ENCODE data around the gene RAPGEF6.

Gene RAPGEF6

GRCh38 chr5:131457193-131457592 lies 177.8 kb downstream of the RAPGEF6 start:
- DNase-seq (ENCODE audit: low spot score) = no peak
- H3K27ac ChIP-seq = no peak overlapping the region
- POLR2A ChIA-PET (ENCODE audit: low non-redundant PET) = interaction anchor here (0.6 kb wide), 1 partner anchor 133 kb away, joined by 8 read pairs; no protein-coding TSS in a partner anchor
- CTCF ChIA-PET = interaction anchor here (0.6 kb wide), 1 partner anchor 90 kb away, joined by 4 read pairs; no protein-coding TSS in a partner anchor
- no peak for TF ChIP-seq CTCF (conservative IDR thresholded peaks at IDR 0.05; ENCODE audit: low read depth)

GRCh38 chr5:131450941-131451340 lies 184.1 kb downstream of the RAPGEF6 start:
- CTCF ChIA-PET = no interaction called here
- DNase-seq (ENCODE audit: low spot score) = no peak
- TF ChIP-seq CTCF (conservative IDR thresholded peaks at IDR 0.05; ENCODE audit: low read depth) = no peak
- POLR2A ChIA-PET (ENCODE audit: low non-redundant PET) = no interaction called here
- H3K27ac ChIP-seq = no peak overlapping the region

GRCh38 chr5:131441184-131441583 lies 193.8 kb downstream of the RAPGEF6 start:
- no peak overlapping the region for H3K27ac ChIP-seq
- no peak for DNase-seq (ENCODE audit: low spot score)
- CTCF ChIA-PET = no interaction called here
- POLR2A ChIA-PET (ENCODE audit: low non-redundant PET) = no interaction called here
- TF ChIP-seq CTCF (conservative IDR thresholded peaks at IDR 0.05; ENCODE audit: low read depth) = no peak

- ChIA-PET CTCF (interaction anchor here (0.6 kb wide), 3 partner anchors 727 to 1665 kb away, joined by 3 to 8 read pairs (median 4); no protein-coding TSS in a partner anchor), POLR2A (ENCODE audit: low non-redundant PET) (no interaction called here)
- TF ChIP-seq CTCF (conservative IDR thresholded peaks at IDR 0.05; ENCODE audit: low read depth) = no peak
- H3K27ac ChIP-seq = no peak overlapping the region
- no peak for DNase-seq (ENCODE audit: low spot score)
Measured at GRCh38 chr5:131436081-131436480, 198.9 kb downstream of the RAPGEF6 start.

- DNase-seq (ENCODE audit: low spot score) = no peak
- no peak overlapping the region for H3K27ac ChIP-seq
- ChIA-PET CTCF (no interaction called here), POLR2A (ENCODE audit: low non-redundant PET) (no interaction called here)
- TF ChIP-seq CTCF (conservative IDR thresholded peaks at IDR 0.05; ENCODE audit: low read depth) = no peak
Measured at GRCh38 chr5:131433109-131433508, 201.9 kb downstream of the RAPGEF6 start.

GRCh38 chr5:131431794-131432193 lies 203.2 kb downstream of the RAPGEF6 start:
- ChIA-PET POLR2A (ENCODE audit: low non-redundant PET) (no interaction called here), CTCF (no interaction called here)
- no peak overlapping the region for H3K27ac ChIP-seq
- DNase-seq (ENCODE audit: low spot score) = no peak
- no peak for TF ChIP-seq CTCF (conservative IDR thresholded peaks at IDR 0.05; ENCODE audit: low read depth)

GRCh38 chr5:131430794-131431193 lies 204.2 kb downstream of the RAPGEF6 start:
- H3K27ac ChIP-seq = no peak overlapping the region
- ChIA-PET POLR2A (ENCODE audit: low non-redundant PET) (no interaction called here), CTCF (interaction anchor here (0.5 to 0.8 kb wide), 2 partner anchors 319 to 763 kb away, joined by 3 to 7 read pairs; no protein-coding TSS in a partner anchor)
- no peak for DNase-seq (ENCODE audit: low spot score)
- no peak for TF ChIP-seq CTCF (conservative IDR thresholded peaks at IDR 0.05; ENCODE audit: low read depth)

Measured in RWPE1 (cell line).